ENCODE measurements around the gene MYO5B.

Gene MYO5B

GRCh38 chr18:50004013-50004412 lies 190.9 kb downstream of the MYO5B start:
- TF ChIP-seq CTCF (IDR thresholded peaks at IDR 0.05; ENCODE audit: insufficient read depth, low read depth, low read length, missing control alignments) = no peak
- H3K4me3 ChIP-seq (ENCODE audit: low read depth, low read length) = no peak overlapping the region

GRCh38 chr18:50002781-50003180 lies 192.2 kb downstream of the MYO5B start:
- DNase-seq (ENCODE audit: low read depth) = no peak
- TF ChIP-seq CTCF (IDR thresholded peaks at IDR 0.05; ENCODE audit: insufficient read depth, low read depth, low read length, missing control alignments) = no peak

More at GRCh38 chr18:50004013-50004412, 190.9 kb downstream of the MYO5B start:
- no peak for DNase-seq (ENCODE audit: low read depth)

GRCh38 chr18:50000227-50000626 lies 194.7 kb downstream of the MYO5B start:
- no peak for TF ChIP-seq CTCF (IDR thresholded peaks at IDR 0.05; ENCODE audit: insufficient read depth, low read depth, low read length, missing control alignments)
- no peak overlapping the region for H3K4me3 ChIP-seq (ENCODE audit: low read depth, low read length)
- DNase-seq (ENCODE audit: low read depth) = no peak

More at GRCh38 chr18:50002781-50003180, 192.2 kb downstream of the MYO5B start:
- no peak overlapping the region for H3K4me3 ChIP-seq (ENCODE audit: low read depth, low read length)

DNA sequence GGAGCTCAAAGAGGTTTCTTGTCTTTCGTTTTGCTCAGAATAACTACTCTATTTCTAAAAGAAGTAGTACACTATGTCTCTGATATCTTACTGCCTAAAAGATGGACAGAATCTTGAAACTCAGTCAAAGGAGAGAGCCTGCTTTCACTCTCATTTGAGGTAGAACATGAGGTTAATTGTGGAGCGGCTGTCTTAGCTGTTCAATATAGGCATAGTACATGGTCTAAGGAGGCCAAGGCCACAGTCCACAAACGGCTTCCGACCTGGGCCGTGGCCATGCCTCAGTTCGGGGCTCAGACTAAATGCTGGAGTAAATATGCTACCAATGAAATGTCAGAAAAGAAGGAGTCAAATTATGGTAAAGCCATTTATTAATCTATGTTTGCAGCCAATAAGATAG lies 195.8 kb downstream of the MYO5B start:
- TF ChIP-seq CTCF (IDR thresholded peaks at IDR 0.05; ENCODE audit: insufficient read depth, low read depth, low read length, missing control alignments) = no peak
- no peak for DNase-seq (ENCODE audit: low read depth)
- H3K4me3 ChIP-seq (ENCODE audit: low read depth, low read length) = no peak overlapping the region

DNA sequence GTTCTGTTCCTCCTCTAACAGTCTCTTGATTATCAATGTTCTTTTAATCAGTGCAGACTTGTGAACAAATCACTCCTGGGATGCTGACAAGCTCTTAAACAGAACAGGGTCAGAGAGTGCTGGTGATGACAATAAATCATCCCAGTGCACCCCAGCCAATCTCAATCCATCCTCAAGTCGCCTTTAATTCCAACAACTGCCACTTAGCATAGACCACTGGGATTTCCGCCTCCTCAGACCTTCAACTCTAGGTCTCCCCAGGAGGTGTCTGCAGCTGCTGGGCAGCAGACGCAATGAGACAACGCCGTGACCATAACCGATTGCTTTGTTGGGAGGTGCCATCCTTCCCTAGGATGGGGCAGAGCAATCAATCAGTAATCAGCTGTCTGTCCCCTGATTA lies 197.4 kb downstream of the MYO5B start:
- no peak overlapping the region for H3K4me3 ChIP-seq (ENCODE audit: low read depth, low read length)
- DNase-seq (ENCODE audit: low read depth) = no peak
- TF ChIP-seq CTCF (IDR thresholded peaks at IDR 0.05; ENCODE audit: insufficient read depth, low read depth, low read length, missing control alignments) = no peak

GRCh38 chr18:49994410-49994809 lies 200.5 kb downstream of the MYO5B start:
- no peak overlapping the region for H3K4me3 ChIP-seq (ENCODE audit: low read depth, low read length)
- TF ChIP-seq CTCF (IDR thresholded peaks at IDR 0.05; ENCODE audit: insufficient read depth, low read depth, low read length, missing control alignments) = no peak
- no peak for DNase-seq (ENCODE audit: low read depth)

- H3K4me3 ChIP-seq (ENCODE audit: low read depth, low read length) = no peak overlapping the region
- no peak for TF ChIP-seq CTCF (IDR thresholded peaks at IDR 0.05; ENCODE audit: insufficient read depth, low read depth, low read length, missing control alignments)
These were observed 201.6 kb downstream of the MYO5B start for GRCh38 chr18:49993299-49993698.

More at GRCh38 chr18:49993299-49993698, 201.6 kb downstream of the MYO5B start:
- DNase-seq (ENCODE audit: low read depth) = no peak
